ENCODE measurements around the gene NLGN1. TPM values are rescaled to one million over a fixed set of nuclear protein-coding genes. Genes with fewer than 3 reads are reported as not detected.

NLGN1 gene
- total RNA-seq, 1 experiment from 2014 or later = 0.72 TPM

DNA sequence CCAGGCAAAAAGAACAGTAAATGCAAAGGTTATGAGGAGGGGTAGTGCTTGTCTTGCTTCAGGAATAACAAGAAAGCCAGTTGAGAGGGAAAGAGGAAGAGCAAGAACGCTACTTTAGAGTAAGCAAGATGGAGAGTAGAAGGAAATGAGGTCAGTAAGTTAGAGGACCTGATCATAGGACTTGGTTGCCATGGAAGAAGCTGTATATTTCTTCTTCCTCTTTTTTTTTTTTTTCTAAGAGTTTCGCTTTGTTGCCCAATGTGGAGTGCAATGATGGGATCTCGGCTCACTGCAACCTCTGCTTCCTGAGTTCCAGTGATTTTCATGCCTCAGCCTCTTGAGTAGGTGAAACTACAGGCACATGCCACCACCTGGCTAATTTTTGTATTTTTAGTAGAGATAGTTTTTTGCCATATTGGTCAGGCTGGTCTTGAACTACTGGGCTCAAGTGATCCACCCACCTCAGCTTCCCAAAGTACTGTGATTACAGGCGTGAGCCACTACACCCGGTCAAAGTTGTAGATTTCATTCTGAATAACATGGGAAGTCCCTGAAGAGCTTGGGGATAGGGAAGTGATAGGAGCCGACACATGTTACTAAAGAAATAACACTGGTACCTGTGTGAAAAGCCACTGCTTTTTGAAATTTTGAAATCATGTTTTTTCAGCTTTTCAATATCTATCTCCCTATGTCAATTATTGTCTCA lies 933.7 kb downstream of the NLGN1 start:
- no peak for DNase-seq (ENCODE audit: low spot score)

- no peak for DNase-seq (ENCODE audit: low spot score)
These were observed 934.8 kb downstream of the NLGN1 start for GRCh38 chr3:174332391-174332790.

DNA sequence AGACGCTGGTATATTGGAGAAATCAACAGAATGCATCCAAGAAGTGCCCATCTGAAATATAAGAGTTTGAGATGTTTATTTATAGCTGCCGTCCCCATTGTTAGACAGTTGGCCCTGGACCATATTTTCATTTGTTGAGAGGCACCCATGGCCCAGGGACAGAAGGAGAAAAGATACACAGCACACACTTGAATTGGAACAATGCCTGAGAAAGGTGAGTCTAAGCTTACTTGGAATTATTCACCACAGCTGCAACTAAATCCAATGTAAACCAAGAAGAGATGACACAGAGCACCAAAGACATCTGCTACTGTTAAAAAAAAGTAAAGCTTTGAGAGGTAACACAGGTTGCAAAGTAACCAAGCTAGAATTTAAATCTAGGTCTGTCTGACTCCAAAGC lies 936.1 kb downstream of the NLGN1 start:
- no peak for DNase-seq (ENCODE audit: low spot score)

DNA sequence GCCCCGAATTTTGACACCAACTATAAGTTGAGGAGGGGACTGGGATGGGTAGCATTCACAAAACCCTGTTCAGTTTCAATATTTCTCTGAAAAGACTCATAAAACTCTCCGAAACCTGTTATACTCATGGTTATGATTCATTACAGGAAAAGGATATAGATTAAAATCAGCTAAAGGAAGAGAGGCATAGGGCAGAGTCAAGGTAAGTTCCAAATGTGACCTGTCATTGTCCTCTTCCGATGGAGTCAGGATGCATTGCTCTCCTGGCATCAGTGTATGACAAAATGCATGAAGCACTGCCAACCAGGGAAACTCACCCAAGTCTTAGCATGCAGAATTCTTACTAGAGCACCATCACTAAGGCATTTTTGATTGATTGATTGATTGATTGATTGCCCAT lies 936.6 kb downstream of the NLGN1 start:
- DNase-seq (ENCODE audit: low spot score) = no peak

DNA sequence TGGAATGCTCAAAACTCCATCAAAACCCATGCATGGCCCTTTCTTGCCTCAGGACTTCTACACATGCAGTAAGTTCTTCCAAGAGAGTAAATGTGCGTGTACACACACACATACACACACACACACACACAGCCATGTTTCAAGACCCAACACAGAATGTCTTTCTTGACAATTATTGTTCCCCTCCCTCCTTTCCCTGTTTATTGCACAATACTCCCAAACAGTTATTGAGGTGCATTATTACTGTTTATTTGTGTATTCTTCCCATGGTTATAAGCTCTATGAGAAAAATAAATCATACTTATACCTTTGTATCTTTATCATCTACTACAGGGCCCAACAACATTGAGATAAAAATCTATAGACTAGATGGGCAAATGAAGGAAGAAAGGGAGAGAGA lies 937.8 kb downstream of the NLGN1 start:
- DNase-seq (ENCODE audit: low spot score) = no peak

DNA sequence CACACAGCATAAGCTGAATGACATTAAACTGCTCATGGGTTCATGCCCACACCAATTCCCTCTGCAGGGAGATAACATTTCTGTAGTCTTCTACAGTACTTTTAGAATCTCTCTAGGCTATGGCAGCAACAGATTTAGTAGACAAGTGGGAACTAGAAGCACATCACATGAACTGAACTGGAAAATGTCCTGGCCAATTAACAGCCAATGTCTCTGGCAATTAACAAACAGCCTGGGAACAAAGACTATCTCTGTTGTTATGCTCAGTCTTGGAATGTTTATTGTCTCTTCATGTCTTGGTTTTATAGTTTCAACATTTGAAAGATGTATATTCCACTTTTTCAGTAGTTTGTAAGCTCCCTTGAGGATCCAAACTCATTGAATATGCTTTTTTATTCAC lies 938.4 kb downstream of the NLGN1 start:
- DNase-seq (ENCODE audit: low spot score) = no peak

All from A172 (cell line).